Common myeloid progenitor, CD34-positive (primary cell): ENCODE measurements around the gene MMP14.
"Not testable (repeated sequence)": the region's sequence is repeated elsewhere in the genome, so short reads cannot be mapped to it uniquely, and the experiment has no call there.

Experiments
- CTCF ChIA-PET: fragments of 350-600 bp; sonication (Branson Sonifier 250); formaldehyde crosslinking; loops from one replicate; lab custom pipeline; 2021; ENCODE audit warnings: antibody characterized with exemption; lab: Charles Lee
- POLR2A ChIA-PET: fragments of 350-600 bp; sonication (Branson Sonifier 250); formaldehyde crosslinking; loops from one replicate; lab custom pipeline; 2021; ENCODE audit warnings: antibody characterized with exemption; lab: Charles Lee
- DNase-seq, 3 donors: peaks; one replicate each; pipeline versions ENCODE4 v3.0.0 to v3.0.0-alpha.2; 2013
- H3K27ac ChIP-seq, 2 experiments: 1 replicate in 1 of 2; 2 replicates in 1 of 2; pipeline ENCODE4 v1.7.0; 2013; ENCODE audit warnings: inconsistent platforms in 2 of 2, low read length in 2 of 2, mild to moderate bottlenecking in 2 of 2, low read depth in 1 of 2, moderate library complexity in 1 of 2; ENCODE audit not compliant: severe bottlenecking in 2 of 2, insufficient read depth in 1 of 2, poor library complexity in 1 of 2
- H3K27me3 ChIP-seq, 5 experiments: replicated peaks in 2 of 5; 1 replicate in 3 of 5; 2 replicates in 2 of 5; pipeline versions ENCODE4 v1.6.1 to v1.7.0; 2013; ENCODE audit warnings: low read length in 4 of 5, mild to moderate bottlenecking in 2 of 5, moderate library complexity in 2 of 5, inconsistent platforms in 1 of 5; ENCODE audit not compliant: insufficient read depth in 5 of 5, control insufficient read depth in 4 of 5
- H3K36me3 ChIP-seq, 4 experiments: 1 replicate in 2 of 4; 2 replicates in 2 of 4; pipeline versions ENCODE4 v1.6.1 to v1.7.0; 2013; ENCODE audit warnings: low read length in 3 of 4, control low read depth in 1 of 4, mild to moderate bottlenecking in 1 of 4; ENCODE audit not compliant: control insufficient read depth in 4 of 4, insufficient read depth in 4 of 4
- H3K4me1 ChIP-seq, 4 experiments: 1 replicate in 3 of 4; 2 replicates in 1 of 4; pipeline versions ENCODE4 v1.6.1 to v1.7.1; 2013; ENCODE audit warnings: low read length in 3 of 4, mild to moderate bottlenecking in 3 of 4, control low read depth in 1 of 4, inconsistent platforms in 1 of 4, moderate library complexity in 1 of 4; ENCODE audit not compliant: control insufficient read depth in 4 of 4, insufficient read depth in 4 of 4; ENCODE audit errors: control extremely low read depth in 1 of 4
- H3K4me3 ChIP-seq, 7 experiments: 1 replicate in 4 of 7; 2 replicates in 3 of 7; pipeline versions ENCODE4 v1.5.1 to v1.7.0; 2013; ENCODE audit warnings: mild to moderate bottlenecking in 7 of 7, low read length in 6 of 7, moderate library complexity in 6 of 7, inconsistent platforms in 2 of 7, low read depth in 2 of 7, control low read depth in 1 of 7; ENCODE audit not compliant: insufficient read depth in 4 of 7, control insufficient read depth in 1 of 7; ENCODE audit errors: extremely low read depth in 1 of 7
- H3K9me3 ChIP-seq, 5 experiments: 1 replicate in 4 of 5; 2 replicates in 1 of 5; pipeline versions ENCODE4 v1.6.1 to v1.7.1; 2013; ENCODE audit warnings: low read length in 4 of 5, mild to moderate bottlenecking in 2 of 5, inconsistent platforms in 1 of 5, low read depth in 1 of 5, moderate library complexity in 1 of 5; ENCODE audit not compliant: control insufficient read depth in 4 of 5, insufficient read depth in 2 of 5; ENCODE audit errors: control extremely low read depth in 1 of 5
- WGBS: methylation state at CpG from one replicate; pipeline ENCODE4 v1.1.5; 2013; ENCODE audit not compliant: insufficient coverage; 5-methylcytosine and 5-hydroxymethylcytosine counted together

The MMP14 gene

GRCh38 chr14:22848351-22849164 is 12.2 kb downstream of the MMP14 start:
- Histone ChIP-seq H3K27me3 (peaks cover 0 to 8% (median under 1%) of the 10 kb centered on the region in 5 experiments), H3K27ac (no peak overlapping the region), H3K9me3 (no peaks in the 10 kb centered on the region), H3K36me3 (no peaks in the 10 kb centered on the region), H3K4me3 (peak overlapping the region in 3 of 7 experiments; percentile 35 to 55 (median 43)), H3K4me1 (peaks cover 3 to 48% (median 38%) of the 10 kb centered on the region in 4 experiments)
- ChIA-PET POLR2A (interaction anchor here (0.5 to 2.6 kb wide), 7 partner anchors 11 to 292 kb away, joined by 3 to 16 read pairs (median 5); partner anchors contain the start of gene MMP14), CTCF (interaction anchor here (0.8 to 23.5 kb wide), 10 partner anchors 17 to 292 kb away, joined by 3 to 707 read pairs (median 4); partner anchors contain the start of genes MMP14 and MRPL52)
- peak; percentile 79 to 97 (median 95) for DNase-seq
- 4% methylated on average over 6 of the region's 12 CpGs for WGBS

GRCh38 chr14:22849212-22849819 is 12.9 kb downstream of the MMP14 start:
- peaks cover 3 to 48% (median 38%) of the 10 kb centered on the region in 4 experiments for H3K4me1 ChIP-seq
- no peaks in the 10 kb centered on the region for H3K36me3 ChIP-seq
- no peak overlapping the region for H3K4me3 ChIP-seq
- H3K9me3 ChIP-seq, result no peaks in the 10 kb centered on the region
- 92% methylated on average over 8 of the region's 19 CpGs for WGBS
- no peak overlapping the region for H3K27ac ChIP-seq
- ChIA-PET CTCF (interaction anchor here (0.8 to 23.5 kb wide), 10 partner anchors 19 to 293 kb away, joined by 3 to 707 read pairs (median 3); partner anchors contain the start of genes MMP14 and MRPL52), POLR2A (interaction anchor here (0.5 to 2.6 kb wide), 8 partner anchors 11 to 293 kb away, joined by 3 to 16 read pairs (median 4); partner anchors contain the start of gene MMP14)
- DNase-seq, result no peak
- H3K27me3 ChIP-seq, result peaks cover 0 to 12% (median 3%) of the 10 kb centered on the region in 5 experiments

GRCh38 chr14:22850944-22851764 is 14.8 kb downstream of the MMP14 start:
- POLR2A ChIA-PET, result interaction anchor here (0.6 to 0.7 kb wide), 4 partner anchors 13 to 258 kb away, joined by 3 to 4 read pairs (median 3); partner anchors contain the start of gene MRPL52
- H3K27me3 ChIP-seq, result peaks cover under 1 to 27% (median 5%) of the 10 kb centered on the region in 5 experiments
- H3K4me1 ChIP-seq, result peaks cover 3 to 48% (median 38%) of the 10 kb centered on the region in 4 experiments
- DNase-seq, result peak; percentile 58 to 80 (median 76)
- CTCF ChIA-PET, result interaction anchor here (0.7 to 23.5 kb wide), 14 partner anchors 8 to 386 kb away, joined by 3 to 707 read pairs (median 4); partner anchors contain the start of genes DAD1, LRP10, MMP14 and MRPL52
- H3K9me3 ChIP-seq, result no peaks in the 10 kb centered on the region
- WGBS, result 23% methylated on average over 3 of the region's 9 CpGs
- peak overlapping the region in 1 of 7 experiments; percentile 16 for H3K4me3 ChIP-seq
- H3K27ac ChIP-seq, result no peak overlapping the region
- no peaks in the 10 kb centered on the region for H3K36me3 ChIP-seq

GRCh38 chr14:22852178-22852577 is 15.8 kb downstream of the MMP14 start:
- Histone ChIP-seq H3K27me3 (peaks cover 2 to 35% (median 5%) of the 10 kb centered on the region in 5 experiments), H3K4me1 (peaks cover 3 to 41% (median 36%) of the 10 kb centered on the region in 4 experiments)
- not testable (repeated sequence) for H3K4me3 ChIP-seq, H3K9me3 ChIP-seq, H3K27ac ChIP-seq, DNase-seq, H3K36me3 ChIP-seq
- WGBS, result 100% methylated on average over 1 of the region's 12 CpGs
- POLR2A ChIA-PET, result interaction anchor here (1.1 kb wide), 1 partner anchor 27 kb away, joined by 3 read pairs; no protein-coding TSS in a partner anchor
- CTCF ChIA-PET, result interaction anchor here (0.7 to 23.5 kb wide), 20 partner anchors 12 to 462 kb away, joined by 3 to 707 read pairs (median 6); partner anchors contain the start of genes DAD1, LRP10, MMP14 and MRPL52

GRCh38 chr14:22852599-22852939 is 16.2 kb downstream of the MMP14 start:
- POLR2A ChIA-PET, result interaction anchor here (0.7 to 1.1 kb wide), 2 partner anchors 28 to 30 kb away, joined by 3 to 5 read pairs; no protein-coding TSS in a partner anchor
- Histone ChIP-seq H3K4me3 (no peak overlapping the region), H3K4me1 (peaks cover 3 to 40% (median 35%) of the 10 kb centered on the region in 4 experiments), H3K36me3 (no peaks in the 10 kb centered on the region), H3K27me3 (peaks cover 2 to 39% (median 5%) of the 10 kb centered on the region in 5 experiments), H3K27ac (no peak overlapping the region), H3K9me3 (peaks cover 0 to 5% (median 2%) of the 10 kb centered on the region in 5 experiments)
- no CpG with 5 or more reads among the region's 2 CpGs for WGBS
- CTCF ChIA-PET, result interaction anchor here (0.7 to 23.5 kb wide), 22 partner anchors 8 to 463 kb away, joined by 3 to 707 read pairs (median 7); partner anchors contain the start of genes DAD1, LRP10, MMP14 and MRPL52
- DNase-seq, result no peak
